Mesenteric fat pad (tissue), 1 donor: ENCODE data around the gene VSIG4. TPM values are rescaled to one million over a fixed set of nuclear protein-coding genes. Genes with fewer than 3 reads are reported as not detected.
"Not testable (repeated sequence)": the region's sequence is repeated elsewhere in the genome, so short reads cannot be mapped to it uniquely, and the experiment has no call there.

Experiments
- DNase-seq: peaks from one replicate; pipeline ENCODE4 v3.0.0-alpha.2; 2020; ENCODE audit warnings: low spot score
- long read RNA-seq: library from polyadenylated mRNA; unstranded; transcript quantifications from one replicate; pipeline ENCODE4 v2.0.0, GENCODE V29; 2020
- total RNA-seq: library from RNA; stranded (reverse); fragmentation: NEBNext Ultra II Directional; extraction: Animal tissue kit (Norgen Biotek cat#: 25700); gene quantifications from one replicate; pipeline ENCODE4 v1.2.1, GENCODE V29; 2021
- donor health status: DM: yes; HTN: yes; CAD: no.

VSIG4 gene
- 448 TPM for total RNA-seq
- long read RNA-seq, transcript VSIG4-204 (7 exons, 2,190 nt) = minor isoform, 39 of 527 reads
- long read RNA-seq, transcript VSIG4-202 (7 exons, 1,474 nt) = minor isoform, 50 of 527 reads
- long read RNA-seq, transcript VSIG4-201 (8 exons, 1,834 nt) = major isoform, 274 of 527 reads
- long read RNA-seq, partial matches to known transcripts = 51 of 527 reads
- long read RNA-seq, other reads (novel, unspliced or antisense) = 111 of 527 reads

GRCh38 chrX:66039944-66040343 is at the start of gene VSIG4:
TSS of gene VSIG4 (minus strand) at chrX:66040080. CDS start at chrX:66039998, 82 bp downstream.
- DNase-seq = no peak

GRCh38 chrX:66076801-66077200 is 36.9 kb upstream of the VSIG4 start:
- DNase-seq = no peak

GRCh38 chrX:66074920-66075879 is 35.3 kb upstream of the VSIG4 start:
- DNase-seq = no peak

- no peak for DNase-seq
Measured at GRCh38 chrX:66071126-66071525, 31.2 kb upstream of the VSIG4 start.

- DNase-seq = no peak
Measured at GRCh38 chrX:66064261-66064660, 24.4 kb upstream of the VSIG4 start.

GRCh38 chrX:66057019-66057418 is 17.1 kb upstream of the VSIG4 start:
- DNase-seq = not testable (repeated sequence)

GRCh38 chrX:66054978-66055377 is 15.1 kb upstream of the VSIG4 start:
- no peak for DNase-seq

- DNase-seq = no peak
Measured at GRCh38 chrX:66053414-66053813, 13.5 kb upstream of the VSIG4 start.

- DNase-seq = no peak
Measured at GRCh38 chrX:66051980-66052379, 12.1 kb upstream of the VSIG4 start.

- no peak for DNase-seq
Measured at GRCh38 chrX:66050140-66050569, 10.3 kb upstream of the VSIG4 start.

GRCh38 chrX:66049056-66049455 is 9.2 kb upstream of the VSIG4 start:
- no peak for DNase-seq

GRCh38 chrX:66046612-66047235 is 6.8 kb upstream of the VSIG4 start:
- DNase-seq = no peak

GRCh38 chrX:66045894-66046293 is 6.0 kb upstream of the VSIG4 start:
- no peak for DNase-seq

GRCh38 chrX:66043584-66043983 is 3.7 kb upstream of the VSIG4 start:
- no peak for DNase-seq

- no peak for DNase-seq
Measured at GRCh38 chrX:66042307-66043077, 2.6 kb upstream of the VSIG4 start.

GRCh38 chrX:66038115-66038514 is 1.8 kb downstream of the VSIG4 start:
- DNase-seq = no peak

GRCh38 chrX:66036231-66036630 is 3.6 kb downstream of the VSIG4 start:
- no peak for DNase-seq

GRCh38 chrX:66035667-66036066 is 4.2 kb downstream of the VSIG4 start:
- DNase-seq = no peak

GRCh38 chrX:66030505-66031317 is 9.2 kb downstream of the VSIG4 start:
- no peak for DNase-seq

- DNase-seq = no peak
Measured at GRCh38 chrX:66028936-66029335, 10.9 kb downstream of the VSIG4 start.
